SK-N-MC (cell line): ENCODE measurements around the gene CLCF1.

Experiments
- EZH2 ChIP-seq: fragments of 200-600 bp; sonication (generic); IDR thresholded peaks from one replicate; pipeline ENCODE4 v1.6.1; 2017; ENCODE audit warnings: antibody characterized with exemption
- POLR2AphosphoS5 ChIP-seq: IDR thresholded peaks from 2 replicates; pipeline ENCODE4 v1.6.1; 2012; ENCODE audit warnings: mild to moderate bottlenecking, low read depth, low read length, borderline replicate concordance

- TF ChIP-seq POLR2AphosphoS5 = no peak
- TF ChIP-seq EZH2 = no peak
Observed at GRCh38 chr11:67406969-67407687, 33.7 kb upstream of the CLCF1 start.
